ENCODE data around the gene TBC1D22A. TPM values are rescaled to one million over a fixed set of nuclear protein-coding genes. Genes with fewer than 3 reads are reported as not detected.

TBC1D22A gene
- total RNA-seq, 6 donors from 2014 or later: 27.1 to 48.2 (median 35.3) TPM

GRCh38 chr22:46963672-46964545 lies 201.5 kb downstream of the TBC1D22A start:
- H3K27ac ChIP-seq: no peak overlapping the region
- TF ChIP-seq EP300 (IDR thresholded peaks at IDR 0.05): no peak
- no peak for TF ChIP-seq CTCF (IDR thresholded peaks at IDR 0.05)
- TF ChIP-seq POLR2AphosphoS5 (IDR thresholded peaks at IDR 0.05): no peak
- TF ChIP-seq POLR2A (IDR thresholded peaks at IDR 0.05): no peak
- no peaks in the 10 kb centered on the region for H3K9me3 ChIP-seq
- no peaks in the 10 kb centered on the region for H3K36me3 ChIP-seq
- no peaks in the 10 kb centered on the region for H3K4me1 ChIP-seq
- DNase-seq (no peak), ATAC-seq (ENCODE audit: low FRiP score in 2 of 2) (no peak)
- no peak overlapping the region for H3K4me3 ChIP-seq
- WGBS, 2 donors: 85 to 91% methylated on average over 11 to 16 of the region's 16 CpGs
- H3K27me3 ChIP-seq: no peaks in the 10 kb centered on the region

GRCh38 chr22:46964773-46965550 lies 202.5 kb downstream of the TBC1D22A start:
- ATAC-seq (ENCODE audit: low FRiP score in 2 of 2): no peak
- H3K9me3 ChIP-seq: no peaks in the 10 kb centered on the region
- H3K36me3 ChIP-seq: no peaks in the 10 kb centered on the region
- H3K27ac ChIP-seq: no peak overlapping the region
- no peak overlapping the region for H3K4me3 ChIP-seq
- no peak for DNase-seq
- WGBS, 2 donors: 89 to 91% methylated on average over 31 of the region's 31 CpGs
- H3K27me3 ChIP-seq: no peaks in the 10 kb centered on the region
- TF ChIP-seq EP300 (IDR thresholded peaks at IDR 0.05) (no peak), POLR2AphosphoS5 (IDR thresholded peaks at IDR 0.05) (no peak), POLR2A (IDR thresholded peaks at IDR 0.05) (no peak), CTCF (IDR thresholded peaks at IDR 0.05) (no peak)
- no peaks in the 10 kb centered on the region for H3K4me1 ChIP-seq

- no peak overlapping the region for H3K27ac ChIP-seq
- DNase-seq: no peak
- H3K4me1 ChIP-seq: peaks cover 0 to 7% (median 5%) of the 10 kb centered on the region in 4 donors
- H3K36me3 ChIP-seq: no peaks in the 10 kb centered on the region
- no peak overlapping the region for H3K4me3 ChIP-seq
- H3K27me3 ChIP-seq: no peaks in the 10 kb centered on the region
- 95 to 97% methylated on average over 24 to 33 of the region's 33 CpGs for WGBS, 2 donors
- no peak for ATAC-seq (ENCODE audit: low FRiP score in 2 of 2)
- no peaks in the 10 kb centered on the region for H3K9me3 ChIP-seq
- no peak for TF ChIP-seq POLR2A (IDR thresholded peaks at IDR 0.05)
- no peak for TF ChIP-seq EP300 (IDR thresholded peaks at IDR 0.05)
- TF ChIP-seq POLR2AphosphoS5 (IDR thresholded peaks at IDR 0.05): no peak
- no peak for TF ChIP-seq CTCF (IDR thresholded peaks at IDR 0.05)
Observed at GRCh38 chr22:46965555-46966494, 203.4 kb downstream of the TBC1D22A start.

- 88% methylated on average over 4 of the region's 4 CpGs for WGBS, 2 donors
- Histone ChIP-seq H3K9me3 (no peaks in the 10 kb centered on the region), H3K36me3 (no peaks in the 10 kb centered on the region), H3K4me1 (peaks cover under 1 to 13% (median 9%) of the 10 kb centered on the region in 4 donors), H3K27me3 (no peaks in the 10 kb centered on the region), H3K4me3 (no peak overlapping the region), H3K27ac (no peak overlapping the region)
- DNase-seq (no peak), ATAC-seq (ENCODE audit: low FRiP score in 2 of 2) (no peak)
- TF ChIP-seq EP300 (IDR thresholded peaks at IDR 0.05) (no peak), CTCF (IDR thresholded peaks at IDR 0.05) (no peak), POLR2AphosphoS5 (IDR thresholded peaks at IDR 0.05) (no peak), POLR2A (IDR thresholded peaks at IDR 0.05) (no peak)
Observed at GRCh38 chr22:46966495-46966845, 204.0 kb downstream of the TBC1D22A start.

Measured in upper lobe of left lung (tissue), 6 donors.